Activated naive CD8-positive, alpha-beta T cell treated with anti-CD3 and anti-CD28 coated beads for 36 hours (primary cell): ENCODE results near the gene ARHGAP8. TPM values are rescaled to one million over a fixed set of nuclear protein-coding genes. Genes with fewer than 3 reads are reported as not detected.

Source experiments
- DNase-seq: peaks from one replicate; pipeline ENCODE4 v3.0.0; 2021
- H3K27ac Mint-ChIP-seq: one replicate; pipeline ENCODE4 v1.8.0; 2022; ENCODE audit warnings: mild to moderate bottlenecking, moderate library complexity, mixed read lengths
- H3K27me3 Mint-ChIP-seq: one replicate; pipeline ENCODE4 v1.8.0; 2022; ENCODE audit warnings: mild to moderate bottlenecking, mixed read lengths
- H3K36me3 Mint-ChIP-seq: one replicate; pipeline ENCODE4 v1.8.0; 2021; ENCODE audit warnings: mild to moderate bottlenecking, mixed read lengths
- H3K4me1 Mint-ChIP-seq: one replicate; pipeline ENCODE4 v1.8.0; 2021; ENCODE audit warnings: mixed read lengths
- H3K4me3 Mint-ChIP-seq: one replicate; pipeline ENCODE4 v1.8.0; 2022; ENCODE audit warnings: mild to moderate bottlenecking, moderate library complexity, mixed read lengths
- H3K9me3 Mint-ChIP-seq: one replicate; pipeline ENCODE4 v1.8.0; 2022; ENCODE audit warnings: mixed read lengths
- total RNA-seq, 2 experiments: library from RNA; stranded (reverse); gene quantifications; one replicate each; pipeline ENCODE4 v1.2.3, GENCODE V29; 2021

Gene ARHGAP8
- total RNA-seq, 2 experiments from 2014 or later, result 3.2 TPM

- DNase-seq, result no peak
Observed at GRCh38 chr22:44827666-44828190, 75.4 kb downstream of the ARHGAP8 start.

GRCh38 chr22:44828193-44828592 is 75.8 kb downstream of the ARHGAP8 start:
- Mint-ChIP-seq H3K4me3 (no peak overlapping the region), H3K4me1 (peaks cover 3% of the 10 kb centered on the region), H3K9me3 (no peaks in the 10 kb centered on the region), H3K36me3 (no peaks in the 10 kb centered on the region), H3K27ac (no peak overlapping the region), H3K27me3 (peaks cover 9% of the 10 kb centered on the region)
- peak; percentile 25 for DNase-seq

More at GRCh38 chr22:44827666-44828190, 75.4 kb downstream of the ARHGAP8 start:
- H3K27me3 Mint-ChIP-seq, result peaks cover 9% of the 10 kb centered on the region
- no peaks in the 10 kb centered on the region for H3K9me3 Mint-ChIP-seq
- no peak overlapping the region for H3K27ac Mint-ChIP-seq
- no peaks in the 10 kb centered on the region for H3K36me3 Mint-ChIP-seq
- H3K4me1 Mint-ChIP-seq, result peaks cover 3% of the 10 kb centered on the region
- H3K4me3 Mint-ChIP-seq, result no peak overlapping the region

GRCh38 chr22:44831885-44832284 is 79.5 kb downstream of the ARHGAP8 start:
- Mint-ChIP-seq H3K9me3 (peaks cover 12% of the 10 kb centered on the region), H3K36me3 (peaks cover 9% of the 10 kb centered on the region)

GRCh38 chr22:44834065-44834464 is 81.7 kb downstream of the ARHGAP8 start:
- no peaks in the 10 kb centered on the region for H3K4me1 Mint-ChIP-seq
- H3K4me3 Mint-ChIP-seq, result no peak overlapping the region
- H3K27me3 Mint-ChIP-seq, result peaks cover 5% of the 10 kb centered on the region
- H3K9me3 Mint-ChIP-seq, result peaks cover 12% of the 10 kb centered on the region
- H3K27ac Mint-ChIP-seq, result no peak overlapping the region
- no peak for DNase-seq
- H3K36me3 Mint-ChIP-seq, result peaks cover 9% of the 10 kb centered on the region

More at GRCh38 chr22:44831885-44832284, 79.5 kb downstream of the ARHGAP8 start:
- peaks cover 3% of the 10 kb centered on the region for H3K4me1 Mint-ChIP-seq
- no peak overlapping the region for H3K4me3 Mint-ChIP-seq
- no peak for DNase-seq
- H3K27me3 Mint-ChIP-seq, result peaks cover 12% of the 10 kb centered on the region
- no peak overlapping the region for H3K27ac Mint-ChIP-seq

GRCh38 chr22:44837481-44837880 is 85.1 kb downstream of the ARHGAP8 start:
- H3K9me3 Mint-ChIP-seq, result peaks cover 12% of the 10 kb centered on the region
- no peak overlapping the region for H3K27ac Mint-ChIP-seq
- peaks cover 9% of the 10 kb centered on the region for H3K36me3 Mint-ChIP-seq
- DNase-seq, result no peak
- H3K4me3 Mint-ChIP-seq, result no peak overlapping the region
- no peaks in the 10 kb centered on the region for H3K4me1 Mint-ChIP-seq
- H3K27me3 Mint-ChIP-seq, result peaks cover 5% of the 10 kb centered on the region

- H3K27me3 Mint-ChIP-seq, result peaks cover 5% of the 10 kb centered on the region
- no peak overlapping the region for H3K27ac Mint-ChIP-seq
- H3K9me3 Mint-ChIP-seq, result peaks cover 12% of the 10 kb centered on the region
- peaks cover 9% of the 10 kb centered on the region for H3K36me3 Mint-ChIP-seq
- no peak overlapping the region for H3K4me3 Mint-ChIP-seq
- DNase-seq, result no peak
- H3K4me1 Mint-ChIP-seq, result no peaks in the 10 kb centered on the region
Observed at GRCh38 chr22:44838316-44839016, 86.1 kb downstream of the ARHGAP8 start.

- peaks cover 9% of the 10 kb centered on the region for H3K36me3 Mint-ChIP-seq
- H3K27ac Mint-ChIP-seq, result no peak overlapping the region
- no peak for DNase-seq
- H3K4me3 Mint-ChIP-seq, result no peak overlapping the region
- H3K9me3 Mint-ChIP-seq, result peaks cover 15% of the 10 kb centered on the region
- H3K4me1 Mint-ChIP-seq, result no peaks in the 10 kb centered on the region
- H3K27me3 Mint-ChIP-seq, result peaks cover 5% of the 10 kb centered on the region
Observed at GRCh38 chr22:44839061-44839460, 86.7 kb downstream of the ARHGAP8 start.

GRCh38 chr22:44839721-44840120 is 87.3 kb downstream of the ARHGAP8 start:
- Mint-ChIP-seq H3K36me3 (peaks cover 5% of the 10 kb centered on the region), H3K4me3 (no peak overlapping the region), H3K27me3 (peaks cover 1% of the 10 kb centered on the region), H3K9me3 (peaks cover 15% of the 10 kb centered on the region), H3K27ac (no peak overlapping the region), H3K4me1 (no peaks in the 10 kb centered on the region)
- DNase-seq, result no peak

- Mint-ChIP-seq H3K9me3 (peaks cover 14% of the 10 kb centered on the region), H3K36me3 (peaks cover 4% of the 10 kb centered on the region), H3K4me3 (no peak overlapping the region), H3K4me1 (no peaks in the 10 kb centered on the region), H3K27me3 (no peaks in the 10 kb centered on the region), H3K27ac (no peak overlapping the region)
- no peak for DNase-seq
Observed at GRCh38 chr22:44840611-44841322, 88.4 kb downstream of the ARHGAP8 start.

- Mint-ChIP-seq H3K9me3 (peaks cover 10% of the 10 kb centered on the region), H3K27ac (no peak overlapping the region), H3K36me3 (peaks cover 1% of the 10 kb centered on the region), H3K4me1 (no peaks in the 10 kb centered on the region), H3K4me3 (no peak overlapping the region), H3K27me3 (no peaks in the 10 kb centered on the region)
- DNase-seq, result no peak
Observed at GRCh38 chr22:44842417-44842816, 90.0 kb downstream of the ARHGAP8 start.

- DNase-seq, result no peak
- Mint-ChIP-seq H3K27me3 (no peaks in the 10 kb centered on the region), H3K9me3 (peaks cover 10% of the 10 kb centered on the region), H3K4me1 (no peaks in the 10 kb centered on the region), H3K4me3 (no peak overlapping the region), H3K27ac (no peak overlapping the region), H3K36me3 (peaks cover 1% of the 10 kb centered on the region)
Observed at GRCh38 chr22:44845191-44845590, 92.8 kb downstream of the ARHGAP8 start.

- Mint-ChIP-seq H3K4me1 (no peaks in the 10 kb centered on the region), H3K9me3 (peaks cover 10% of the 10 kb centered on the region), H3K4me3 (no peak overlapping the region), H3K27ac (no peak overlapping the region), H3K36me3 (peaks cover 1% of the 10 kb centered on the region), H3K27me3 (no peaks in the 10 kb centered on the region)
- no peak for DNase-seq
Observed at GRCh38 chr22:44845796-44846720, 93.7 kb downstream of the ARHGAP8 start.

GRCh38 chr22:44846726-44847275 is 94.4 kb downstream of the ARHGAP8 start:
- no peaks in the 10 kb centered on the region for H3K27me3 Mint-ChIP-seq
- DNase-seq, result no peak
- H3K9me3 Mint-ChIP-seq, result peaks cover 10% of the 10 kb centered on the region
- no peak overlapping the region for H3K4me3 Mint-ChIP-seq
- H3K4me1 Mint-ChIP-seq, result no peaks in the 10 kb centered on the region
- H3K27ac Mint-ChIP-seq, result no peak overlapping the region
- peaks cover 1% of the 10 kb centered on the region for H3K36me3 Mint-ChIP-seq

GRCh38 chr22:44847380-44847779 is 95.0 kb downstream of the ARHGAP8 start:
- H3K4me1 Mint-ChIP-seq, result no peaks in the 10 kb centered on the region
- no peaks in the 10 kb centered on the region for H3K27me3 Mint-ChIP-seq
- H3K4me3 Mint-ChIP-seq, result no peak overlapping the region
- no peak for DNase-seq
- H3K9me3 Mint-ChIP-seq, result peaks cover 10% of the 10 kb centered on the region
- peaks cover 1% of the 10 kb centered on the region for H3K36me3 Mint-ChIP-seq
- H3K27ac Mint-ChIP-seq, result no peak overlapping the region
